Measurements from ENCODE around the gene HYLS1. TPM values are rescaled to one million over a fixed set of nuclear protein-coding genes. Genes with fewer than 3 reads are reported as not detected.
"Not testable (repeated sequence)": the region's sequence is repeated elsewhere in the genome, so short reads cannot be mapped to it uniquely, and the experiment has no call there.

Gene HYLS1
- total RNA-seq: 1 to 10 TPM; 6.4 to 8.4 TPM

- Mint-ChIP-seq H3K4me3 (peak within 1 kb of the TSS; percentile 93), H3K9me3 (no peaks in the 10 kb centered on the region), H3K36me3 (peaks cover 2% of the 10 kb centered on the region), H3K27me3 (peaks cover 0 to 6% of the 10 kb centered on the region in 2 donors), H3K4me1 (ENCODE audit: low read depth in 2 of 2) (peaks cover 18 to 22% of the 10 kb centered on the region in 2 donors), H3K27ac (peak within 1 kb of the TSS; percentile 91 to 98)
- ATAC-seq (peak; percentile 95 to 96), DNase-seq (ENCODE audit: low spot score) (peak; percentile 98)
Measured at GRCh38 chr11:125887373-125888324, at the start of gene HYLS1. TSS of gene HYLS1 (plus strand) at chr11:125887668. CDS start at chr11:125899369, 11,701 bp downstream.

DNA sequence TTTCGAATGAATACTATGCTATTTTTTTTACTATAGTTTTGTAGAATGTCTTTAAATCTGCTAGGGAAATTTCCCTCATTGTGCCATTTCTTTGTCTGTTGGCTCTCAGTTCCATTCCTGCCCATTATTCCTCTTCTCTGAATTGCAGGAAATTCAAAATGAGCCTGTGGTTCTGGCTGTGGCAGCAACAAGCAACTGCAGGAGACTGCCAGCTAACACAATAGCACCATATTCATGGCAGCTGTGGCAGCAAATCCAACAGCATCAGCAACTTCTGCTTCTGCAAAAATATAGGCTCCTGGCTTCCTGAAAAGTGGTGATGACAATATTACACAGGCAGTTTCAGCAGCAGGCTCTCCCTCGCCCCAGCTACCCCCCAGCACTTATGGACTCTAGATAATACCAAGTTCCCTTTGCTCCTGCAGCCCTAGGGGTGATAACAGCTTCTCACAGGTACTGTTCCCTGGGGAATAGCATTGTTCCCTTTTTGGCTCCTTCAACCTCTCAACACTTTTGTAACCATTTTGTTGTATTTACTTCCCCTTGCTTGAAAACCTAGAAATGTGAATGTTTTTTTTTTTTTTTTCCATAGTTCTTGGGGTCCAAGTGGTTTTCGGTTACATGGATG, 45.0 kb upstream of the HYLS1 start:
- no peak for ATAC-seq
- peaks cover 25% of the 10 kb centered on the region for H3K36me3 Mint-ChIP-seq
- H3K9me3 Mint-ChIP-seq: peaks cover 12% of the 10 kb centered on the region

DNA sequence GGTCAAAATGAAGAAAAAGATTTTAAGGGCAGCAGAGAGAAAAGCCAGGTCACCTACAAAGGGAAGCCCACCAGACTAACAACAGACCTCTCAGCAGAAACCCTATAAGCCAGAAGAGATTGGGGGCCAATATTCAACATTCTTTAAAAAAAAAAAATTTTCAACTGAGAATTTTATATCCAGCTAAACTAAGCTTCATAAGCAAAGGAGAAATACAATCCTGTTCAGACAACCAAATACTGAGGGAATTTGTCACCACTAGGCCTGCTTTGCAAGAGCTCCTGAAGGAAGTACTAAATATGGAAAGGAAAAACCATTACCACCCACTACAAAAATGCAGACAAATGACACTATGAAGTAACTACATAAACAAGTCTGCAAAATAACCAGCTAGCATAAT, 41.3 kb upstream of the HYLS1 start:
- Mint-ChIP-seq H3K27me3 (peaks cover 14 to 19% of the 10 kb centered on the region in 2 donors), H3K4me1 (ENCODE audit: low read depth in 2 of 2) (no peaks in the 10 kb centered on the region), H3K9me3 (peaks cover 20% of the 10 kb centered on the region), H3K27ac (no peak overlapping the region), H3K36me3 (peaks cover 29% of the 10 kb centered on the region), H3K4me3 (no peak overlapping the region)
- DNase-seq (ENCODE audit: low spot score) (no peak), ATAC-seq (no peak)

More for the DNA sequence above, 45.0 kb upstream of the HYLS1 start:
- no peak for DNase-seq (ENCODE audit: low spot score)
- Mint-ChIP-seq H3K27ac (no peak overlapping the region), H3K4me1 (ENCODE audit: low read depth in 2 of 2) (no peaks in the 10 kb centered on the region), H3K27me3 (peaks cover 12 to 32% of the 10 kb centered on the region in 2 donors), H3K4me3 (no peak overlapping the region)

DNA sequence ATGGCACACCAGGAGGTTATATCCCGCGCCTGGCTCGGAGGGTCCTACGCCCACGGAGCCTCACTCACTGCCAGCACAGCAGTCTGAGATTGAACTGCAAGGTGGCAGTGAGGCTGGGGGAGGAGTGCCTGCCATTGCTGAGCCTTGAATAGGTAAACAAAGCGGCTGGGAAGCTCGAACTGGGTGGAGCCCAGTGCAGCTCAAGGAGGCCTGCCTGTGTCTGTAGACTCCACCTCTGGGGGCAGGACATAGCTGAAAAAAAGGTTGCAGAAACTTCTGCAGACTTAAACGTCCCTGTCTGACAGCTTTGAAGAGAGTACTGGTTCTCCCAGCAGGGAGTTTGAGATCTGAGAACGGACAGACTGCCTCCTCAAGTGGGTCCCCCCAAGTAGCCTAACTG, 29.8 kb upstream of the HYLS1 start:
- not testable (repeated sequence) for H3K4me3 Mint-ChIP-seq; H3K27ac Mint-ChIP-seq; H3K36me3 Mint-ChIP-seq; H3K4me1 Mint-ChIP-seq (ENCODE audit: low read depth in 2 of 2); H3K9me3 Mint-ChIP-seq; ATAC-seq; DNase-seq (ENCODE audit: low spot score)
- H3K27me3 Mint-ChIP-seq: peaks cover 22 to 25% of the 10 kb centered on the region in 2 donors

DNA sequence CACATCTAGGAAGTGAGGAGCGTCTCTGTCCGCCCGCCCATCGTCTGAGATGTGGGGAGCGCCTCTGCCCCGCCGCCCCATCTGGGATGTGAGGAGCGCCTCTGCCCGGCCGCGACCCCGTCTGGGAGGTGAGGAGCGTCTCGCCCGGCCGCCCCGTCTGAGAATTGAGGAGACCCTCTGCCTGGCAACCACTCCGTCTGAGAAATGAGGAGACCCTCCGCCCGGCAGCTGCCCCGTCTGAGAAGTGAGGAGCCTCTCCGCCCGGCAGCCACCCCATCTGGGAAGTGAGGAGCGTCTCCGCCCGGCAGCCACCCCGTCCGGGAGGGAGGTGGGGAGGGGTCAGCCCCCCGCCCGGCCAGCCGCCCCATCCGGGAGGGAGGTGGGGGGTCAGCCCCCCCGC, 24.7 kb upstream of the HYLS1 start:
- H3K4me3 Mint-ChIP-seq: not testable (repeated sequence)

GRCh38 chr11:125865354-125865753, 22.1 kb upstream of the HYLS1 start:
- H3K9me3 Mint-ChIP-seq; DNase-seq (ENCODE audit: low spot score); H3K4me1 Mint-ChIP-seq (ENCODE audit: low read depth in 2 of 2); H3K27me3 Mint-ChIP-seq; H3K4me3 Mint-ChIP-seq; H3K27ac Mint-ChIP-seq; ATAC-seq; H3K36me3 Mint-ChIP-seq: not testable (repeated sequence)

More for the DNA sequence above, 24.7 kb upstream of the HYLS1 start:
- not testable (repeated sequence) for H3K36me3 Mint-ChIP-seq; DNase-seq (ENCODE audit: low spot score); H3K27ac Mint-ChIP-seq; H3K27me3 Mint-ChIP-seq; ATAC-seq; H3K9me3 Mint-ChIP-seq; H3K4me1 Mint-ChIP-seq (ENCODE audit: low read depth in 2 of 2)

DNA sequence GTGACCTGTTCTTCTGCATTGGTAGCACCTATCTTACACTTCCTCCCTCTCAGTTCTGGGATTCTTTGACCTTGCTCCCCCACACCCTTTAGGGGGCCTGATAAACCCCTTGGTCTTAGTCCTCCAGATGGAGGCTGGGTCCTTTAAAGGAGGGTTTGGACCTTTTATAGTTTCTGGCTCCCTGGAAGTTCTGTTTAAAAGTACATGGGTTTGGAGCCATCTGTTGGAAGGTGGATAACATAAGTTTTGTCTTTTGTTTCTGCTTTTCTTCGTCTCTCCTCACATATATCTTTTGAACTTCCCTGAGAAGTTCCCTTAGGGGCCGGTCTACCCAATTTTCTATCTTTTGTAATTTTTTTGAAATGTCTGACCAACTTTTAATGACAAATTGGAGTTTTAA, 17.9 kb upstream of the HYLS1 start:
- Mint-ChIP-seq H3K4me3 (no peak overlapping the region), H3K27ac (no peak overlapping the region), H3K4me1 (ENCODE audit: low read depth in 2 of 2) (no peaks in the 10 kb centered on the region), H3K36me3 (peaks cover 4% of the 10 kb centered on the region), H3K9me3 (no peaks in the 10 kb centered on the region), H3K27me3 (peaks cover 2 to 13% of the 10 kb centered on the region in 2 donors)
- ATAC-seq (no peak), DNase-seq (ENCODE audit: low spot score) (no peak)

GRCh38 chr11:125871391-125872137, 15.9 kb upstream of the HYLS1 start:
- no peaks in the 10 kb centered on the region for H3K9me3 Mint-ChIP-seq
- peaks cover 7 to 13% of the 10 kb centered on the region in 2 donors for H3K27me3 Mint-ChIP-seq
- H3K4me3 Mint-ChIP-seq: no peak overlapping the region
- H3K36me3 Mint-ChIP-seq: peaks cover 4% of the 10 kb centered on the region
- DNase-seq (ENCODE audit: low spot score): no peak
- H3K4me1 Mint-ChIP-seq (ENCODE audit: low read depth in 2 of 2): no peaks in the 10 kb centered on the region
- no peak overlapping the region for H3K27ac Mint-ChIP-seq
- no peak for ATAC-seq

DNA sequence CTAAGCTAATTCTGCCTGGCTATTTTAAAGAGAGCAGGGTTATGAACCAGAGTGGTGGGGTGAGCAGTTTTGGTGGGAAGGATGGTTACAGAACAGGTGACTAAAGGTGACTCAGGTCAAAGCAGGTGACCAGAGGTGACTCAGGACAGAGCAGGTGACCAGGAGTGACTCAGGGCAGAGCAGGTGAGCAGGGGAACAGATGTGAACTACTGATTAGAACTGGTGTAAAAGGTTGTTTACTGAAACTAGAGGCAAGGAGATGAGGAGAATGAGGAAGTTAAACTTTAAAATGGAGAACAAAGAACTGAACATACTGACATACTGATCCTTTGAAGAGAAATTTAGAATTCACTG, 15.4 kb upstream of the HYLS1 start:
- Mint-ChIP-seq H3K36me3 (peaks cover 4% of the 10 kb centered on the region), H3K27me3 (peaks cover 7 to 13% of the 10 kb centered on the region in 2 donors), H3K27ac (no peak overlapping the region), H3K9me3 (no peaks in the 10 kb centered on the region), H3K4me1 (ENCODE audit: low read depth in 2 of 2) (no peaks in the 10 kb centered on the region), H3K4me3 (no peak overlapping the region)
- DNase-seq (ENCODE audit: low spot score) (no peak), ATAC-seq (no peak)

GRCh38 chr11:125873881-125874555, 13.4 kb upstream of the HYLS1 start:
- Mint-ChIP-seq H3K27me3 (peaks cover 9 to 13% of the 10 kb centered on the region in 2 donors), H3K27ac (no peak overlapping the region), H3K4me1 (ENCODE audit: low read depth in 2 of 2) (no peaks in the 10 kb centered on the region), H3K9me3 (no peaks in the 10 kb centered on the region), H3K4me3 (no peak overlapping the region), H3K36me3 (peaks cover 4% of the 10 kb centered on the region)
- peak in 1 of 2 donors; percentile 11 for ATAC-seq
- no peak for DNase-seq (ENCODE audit: low spot score)

DNA sequence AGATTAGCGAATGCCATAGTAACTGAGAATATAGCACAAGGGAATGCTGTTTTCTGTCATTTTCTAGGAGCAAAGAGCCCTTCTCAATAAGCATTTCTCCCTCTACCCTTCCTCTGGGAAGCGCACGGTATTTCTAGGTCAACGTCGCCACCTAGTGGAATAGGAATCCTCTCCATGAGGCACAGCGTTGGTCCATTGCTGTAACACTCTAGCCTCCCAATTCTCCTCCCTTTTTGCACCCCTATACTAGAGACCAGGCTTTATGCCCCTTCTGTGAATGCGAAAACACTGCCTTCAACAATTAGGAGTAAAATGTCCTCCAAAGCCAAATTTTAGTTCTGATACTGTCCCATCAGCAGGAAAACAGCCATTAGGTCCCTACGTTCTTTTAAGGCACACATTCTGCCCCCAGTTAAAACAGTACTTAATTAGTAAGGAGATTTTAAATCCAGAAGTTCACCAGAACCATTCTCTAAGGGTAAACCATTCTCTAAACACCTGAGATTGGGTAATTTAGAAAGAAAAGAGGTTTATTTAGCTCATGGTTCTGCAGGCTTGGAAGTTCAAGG, 12.8 kb upstream of the HYLS1 start:
- H3K9me3 Mint-ChIP-seq: no peaks in the 10 kb centered on the region
- no peak overlapping the region for H3K4me3 Mint-ChIP-seq
- no peak overlapping the region for H3K27ac Mint-ChIP-seq
- ATAC-seq: peak; percentile 60 to 68
- peaks cover 9 to 13% of the 10 kb centered on the region in 2 donors for H3K27me3 Mint-ChIP-seq
- no peak for DNase-seq (ENCODE audit: low spot score)
- H3K36me3 Mint-ChIP-seq: peaks cover 4% of the 10 kb centered on the region
- H3K4me1 Mint-ChIP-seq (ENCODE audit: low read depth in 2 of 2): no peaks in the 10 kb centered on the region

GRCh38 chr11:125881291-125881690, 6.2 kb upstream of the HYLS1 start:
- Mint-ChIP-seq H3K4me1 (ENCODE audit: low read depth in 2 of 2) (peaks cover 1 to 2% of the 10 kb centered on the region in 2 donors), H3K36me3 (no peaks in the 10 kb centered on the region), H3K4me3 (no peak overlapping the region), H3K27me3 (peaks cover 4 to 18% of the 10 kb centered on the region in 2 donors), H3K9me3 (no peaks in the 10 kb centered on the region), H3K27ac (no peak overlapping the region)
- DNase-seq (ENCODE audit: low spot score) (no peak), ATAC-seq (no peak)

DNA sequence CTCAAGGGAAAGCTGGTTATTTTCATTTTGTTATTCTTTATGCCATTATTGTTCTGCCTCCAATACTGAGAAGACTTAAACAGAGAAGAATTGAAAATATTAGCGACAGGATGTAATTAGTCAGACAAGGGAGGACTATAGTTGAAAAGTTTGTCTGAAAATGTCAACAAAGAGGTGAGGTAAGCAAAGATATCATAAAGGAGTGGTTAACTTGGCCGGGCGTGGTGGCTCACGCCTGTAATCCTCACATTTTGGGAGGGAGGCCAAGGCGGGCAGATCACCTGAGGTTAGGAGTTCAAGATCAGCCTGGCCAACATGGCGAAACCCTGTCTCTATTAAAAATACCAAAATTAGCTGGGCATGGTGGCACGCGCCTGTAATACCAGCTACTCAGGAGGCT, 4.1 kb upstream of the HYLS1 start:
- DNase-seq (ENCODE audit: low spot score) (no peak), ATAC-seq (no peak)
- Mint-ChIP-seq H3K27ac (no peak overlapping the region), H3K27me3 (peaks cover 4 to 17% of the 10 kb centered on the region in 2 donors), H3K4me3 (no peak overlapping the region), H3K9me3 (no peaks in the 10 kb centered on the region), H3K36me3 (no peaks in the 10 kb centered on the region), H3K4me1 (ENCODE audit: low read depth in 2 of 2) (peaks cover 13 to 16% of the 10 kb centered on the region in 2 donors)
